Measurements from ENCODE around the gene EIF2S2. TPM values are rescaled to one million over a fixed set of nuclear protein-coding genes. Genes with fewer than 3 reads are reported as not detected.
A peak's percentile ranks its signal among the peaks of the same experiment; 100 is the strongest.
"Not testable (repeated sequence)": the region's sequence is repeated elsewhere in the genome, so short reads cannot be mapped to it uniquely, and the experiment has no call there.

EIF2S2 gene, protein sequence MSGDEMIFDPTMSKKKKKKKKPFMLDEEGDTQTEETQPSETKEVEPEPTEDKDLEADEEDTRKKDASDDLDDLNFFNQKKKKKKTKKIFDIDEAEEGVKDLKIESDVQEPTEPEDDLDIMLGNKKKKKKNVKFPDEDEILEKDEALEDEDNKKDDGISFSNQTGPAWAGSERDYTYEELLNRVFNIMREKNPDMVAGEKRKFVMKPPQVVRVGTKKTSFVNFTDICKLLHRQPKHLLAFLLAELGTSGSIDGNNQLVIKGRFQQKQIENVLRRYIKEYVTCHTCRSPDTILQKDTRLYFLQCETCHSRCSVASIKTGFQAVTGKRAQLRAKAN
- total RNA-seq (58.1 TPM), polyA plus RNA-seq (54.8 TPM)

DNA sequence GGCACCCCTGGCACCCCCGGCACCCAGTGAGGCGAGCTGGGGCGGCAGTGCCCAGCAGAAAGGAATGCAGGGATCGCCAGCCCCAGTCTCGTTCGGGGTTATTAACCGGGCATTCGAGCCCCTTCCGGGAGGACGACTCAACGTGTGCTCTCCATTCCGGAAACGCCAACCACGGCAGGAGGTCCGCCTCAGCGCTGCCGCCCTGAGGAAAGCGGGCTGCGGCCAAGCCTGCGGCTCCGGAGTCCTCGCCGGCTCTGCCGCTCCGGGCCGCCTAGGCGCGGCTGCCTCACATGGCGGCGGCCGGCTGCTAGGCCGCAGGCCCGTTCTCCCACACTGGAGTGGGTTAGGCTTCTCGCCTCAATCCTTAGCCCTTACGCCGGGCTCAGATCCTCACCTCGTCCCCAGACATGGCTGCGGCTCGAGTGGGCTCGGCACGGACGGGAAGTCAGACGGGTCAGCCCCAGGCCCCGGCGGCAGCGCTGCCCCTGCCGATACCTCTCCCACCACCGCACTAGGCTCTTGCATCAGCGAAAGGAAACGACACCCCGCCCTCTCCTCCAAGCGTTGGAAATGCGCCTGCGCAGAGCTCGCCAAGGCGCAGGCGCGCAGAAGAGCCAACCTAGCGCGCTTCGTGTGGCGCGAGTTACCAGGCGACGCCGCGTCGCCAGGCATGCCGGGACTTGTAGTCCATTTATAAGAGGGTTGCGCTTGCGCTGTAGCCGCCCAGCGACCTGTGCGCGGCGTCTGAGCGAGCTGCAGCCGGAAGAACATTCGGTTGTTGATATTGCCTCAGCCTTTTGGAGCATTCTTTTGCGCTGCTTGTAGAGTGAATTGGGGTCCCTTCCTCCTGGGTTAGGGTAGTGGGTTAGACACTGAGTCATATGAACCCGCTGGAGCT, at the start of gene EIF2S2:
TSS of gene EIF2S2 (minus strand) at position 542 of the 898 bp plus-strand sequence. CDS start at position 409, 133 bp downstream.
- peak within 1 kb of the TSS; percentile 91 for H3K27ac ChIP-seq (ENCODE audit: low read depth)
- H3K4me1 ChIP-seq (ENCODE audit: insufficient read depth) = peaks cover 2% of the 10 kb centered on the region
- WGBS = under 1% methylated on average over 81 of the region's 81 CpGs
- DNase-seq (ENCODE audit: extremely low spot score) = peak; percentile 92
- H3K4me3 ChIP-seq (ENCODE audit: low read depth, low read length) = peak within 1 kb of the TSS; percentile 87
- H3K36me3 ChIP-seq (ENCODE audit: insufficient read depth) = no peaks in the 10 kb centered on the region

DNA sequence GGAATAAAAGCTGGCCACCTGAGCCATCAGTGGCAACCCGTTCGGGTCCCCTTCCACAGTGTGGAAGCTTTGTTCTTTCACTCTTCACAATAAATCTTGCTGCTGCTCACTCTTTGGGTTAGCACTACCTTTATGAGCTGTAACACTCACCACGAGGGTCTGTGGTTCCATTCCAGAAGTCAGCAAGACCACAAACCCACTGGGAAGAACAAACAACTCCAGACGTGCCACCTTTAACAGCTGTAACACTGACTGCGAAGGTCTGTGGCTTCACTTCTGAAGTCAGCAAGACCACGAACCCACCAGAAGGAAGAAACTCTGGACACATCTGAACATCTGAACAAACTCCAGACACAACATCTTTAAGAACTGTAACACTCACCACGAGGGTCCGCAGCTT, 45.7 kb upstream of the EIF2S2 start:
- H3K4me3 ChIP-seq (ENCODE audit: low read depth, low read length); H3K27ac ChIP-seq (ENCODE audit: low read depth); H3K4me1 ChIP-seq (ENCODE audit: insufficient read depth); DNase-seq (ENCODE audit: extremely low spot score); H3K36me3 ChIP-seq (ENCODE audit: insufficient read depth): not testable (repeated sequence)
- 84% methylated on average over 8 of the region's 8 CpGs for WGBS

DNA sequence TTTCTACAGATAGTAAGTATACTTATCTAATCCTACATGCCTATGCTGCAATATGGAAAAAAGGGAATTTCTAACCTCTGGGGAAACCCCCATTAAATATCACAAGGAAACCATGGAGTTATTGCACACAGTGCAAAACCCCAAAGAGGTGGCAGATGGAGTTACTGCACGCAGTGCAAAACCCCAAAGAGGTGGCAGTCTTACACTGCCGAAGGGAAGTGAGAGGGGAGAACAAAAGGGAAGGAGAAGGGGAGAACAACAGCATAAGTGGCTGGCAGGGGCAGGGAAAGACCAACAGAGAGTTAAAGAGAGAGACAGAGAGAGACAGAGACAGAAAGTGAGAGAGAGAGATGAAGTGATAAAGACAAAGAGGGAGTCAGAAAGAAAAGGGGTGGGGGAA, 43.8 kb upstream of the EIF2S2 start:
- WGBS = 75% methylated on average over 2 of the region's 2 CpGs
- DNase-seq (ENCODE audit: extremely low spot score) = no peak
- no peaks in the 10 kb centered on the region for H3K36me3 ChIP-seq (ENCODE audit: insufficient read depth)
- no peak overlapping the region for H3K27ac ChIP-seq (ENCODE audit: low read depth)
- H3K4me1 ChIP-seq (ENCODE audit: insufficient read depth) = no peaks in the 10 kb centered on the region
- no peak overlapping the region for H3K4me3 ChIP-seq (ENCODE audit: low read depth, low read length)

DNA sequence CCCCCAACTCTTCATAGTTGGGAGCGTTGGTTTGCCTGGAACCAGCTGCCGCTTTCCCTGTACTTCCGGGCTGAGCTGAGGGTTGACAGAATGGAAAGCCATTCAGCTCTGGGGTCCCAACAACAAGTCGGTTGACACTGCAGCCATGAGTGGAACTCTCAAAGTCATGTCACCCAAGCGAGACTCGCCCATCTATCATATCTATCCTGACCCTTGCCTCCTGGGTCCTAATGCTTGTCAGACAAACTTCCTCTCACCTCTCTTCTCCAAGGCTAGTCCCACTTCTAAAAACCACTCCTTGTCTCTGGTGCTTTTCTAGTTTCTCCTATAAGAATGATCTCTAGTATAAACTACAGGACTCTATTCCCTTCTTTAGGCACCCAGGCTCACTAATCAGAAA, 41.1 kb upstream of the EIF2S2 start:
- not testable (repeated sequence) for H3K27ac ChIP-seq (ENCODE audit: low read depth); H3K4me3 ChIP-seq (ENCODE audit: low read depth, low read length); H3K4me1 ChIP-seq (ENCODE audit: insufficient read depth); DNase-seq (ENCODE audit: extremely low spot score); H3K36me3 ChIP-seq (ENCODE audit: insufficient read depth)
- WGBS = 93% methylated on average over 6 of the region's 6 CpGs

DNA sequence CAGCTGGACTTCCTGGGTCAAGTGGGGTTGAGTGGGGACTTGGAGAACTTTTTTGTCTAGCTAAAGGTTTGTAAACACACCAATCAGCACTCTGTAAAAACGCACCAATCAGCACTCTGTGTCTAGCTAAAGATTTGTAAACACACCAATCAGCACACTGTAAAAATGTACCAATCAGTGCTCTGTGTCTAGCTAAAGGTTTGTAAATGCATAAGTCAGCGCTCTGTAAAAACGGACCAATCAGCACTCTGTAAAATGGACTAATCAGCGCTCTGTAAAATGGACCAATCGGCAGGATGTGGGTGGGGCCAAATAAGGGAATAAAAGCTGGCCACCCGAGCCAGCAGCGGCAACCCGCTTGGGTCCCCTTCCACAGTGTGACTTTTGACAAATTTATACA, 40.0 kb upstream of the EIF2S2 start:
- not testable (repeated sequence) for H3K36me3 ChIP-seq (ENCODE audit: insufficient read depth); DNase-seq (ENCODE audit: extremely low spot score); H3K27ac ChIP-seq (ENCODE audit: low read depth); H3K4me1 ChIP-seq (ENCODE audit: insufficient read depth); H3K4me3 ChIP-seq (ENCODE audit: low read depth, low read length)
- 94% methylated on average over 8 of the region's 8 CpGs for WGBS

DNA sequence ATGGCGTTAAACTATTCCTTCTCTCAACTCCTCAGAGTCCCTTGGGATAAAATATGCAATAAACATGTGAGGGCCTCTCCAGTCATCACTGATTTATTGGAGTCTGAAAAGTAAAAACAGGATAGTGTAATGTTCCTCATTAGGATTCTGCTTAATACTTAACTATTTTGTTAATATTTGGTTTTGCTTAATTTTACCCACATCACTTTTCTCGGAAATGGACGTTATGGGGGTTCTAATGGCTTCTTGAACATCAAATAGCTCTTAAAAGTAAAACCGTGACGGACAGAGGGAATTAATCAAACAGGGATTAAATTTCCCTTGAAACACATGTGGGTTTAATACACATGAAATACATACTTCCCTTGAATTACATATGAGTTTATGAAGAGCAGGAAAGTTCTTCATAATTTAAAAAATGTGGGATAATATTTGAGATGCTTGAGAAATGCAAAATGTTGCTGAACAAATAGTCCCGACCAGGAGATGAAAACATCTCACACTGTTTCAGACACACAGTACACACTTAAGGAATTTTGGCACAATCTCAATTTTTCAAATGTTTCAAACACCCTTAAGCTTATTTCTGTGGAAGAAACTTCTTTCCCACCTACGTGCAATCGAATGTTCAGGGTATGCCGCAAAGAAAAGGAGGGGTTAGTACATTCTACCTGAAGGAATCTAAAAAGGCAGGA, 38.4 kb upstream of the EIF2S2 start:
- Histone ChIP-seq H3K4me1 (ENCODE audit: insufficient read depth) (no peaks in the 10 kb centered on the region), H3K36me3 (ENCODE audit: insufficient read depth) (no peaks in the 10 kb centered on the region), H3K27ac (ENCODE audit: low read depth) (no peak overlapping the region), H3K4me3 (ENCODE audit: low read depth, low read length) (no peak overlapping the region)
- 63% methylated on average over 9 of the region's 9 CpGs for WGBS
- no peak for DNase-seq (ENCODE audit: extremely low spot score)

DNA sequence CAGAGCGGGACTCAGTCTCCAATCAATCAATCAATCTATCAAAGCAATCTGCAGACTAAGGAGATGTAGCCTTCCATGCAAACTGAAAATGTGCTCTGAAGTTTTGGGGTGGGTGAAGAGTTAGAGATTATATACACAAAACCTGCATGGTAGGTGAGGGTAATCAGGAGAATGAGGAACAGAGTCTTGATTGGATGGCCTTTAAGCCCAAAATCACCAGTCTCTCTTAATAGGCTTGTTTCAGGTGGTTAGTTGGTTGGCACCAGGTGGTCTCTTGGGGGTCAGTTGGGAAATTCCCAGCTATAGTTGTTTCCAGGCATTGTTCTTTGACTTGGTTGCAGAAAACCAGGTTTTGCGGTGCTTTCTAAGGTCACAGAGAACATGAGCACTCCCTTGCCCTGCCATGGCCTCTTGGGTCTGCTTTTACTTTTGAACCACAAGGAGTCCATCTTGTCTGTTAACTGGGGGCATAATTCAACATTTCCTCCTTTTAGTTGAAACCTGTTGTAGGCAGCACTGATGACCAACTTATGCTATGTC, 33.3 kb upstream of the EIF2S2 start:
- Histone ChIP-seq H3K36me3 (ENCODE audit: insufficient read depth) (no peaks in the 10 kb centered on the region), H3K27ac (ENCODE audit: low read depth) (no peak overlapping the region), H3K4me1 (ENCODE audit: insufficient read depth) (no peaks in the 10 kb centered on the region), H3K4me3 (ENCODE audit: low read depth, low read length) (no peak overlapping the region)
- DNase-seq (ENCODE audit: extremely low spot score) = no peak
- WGBS = 92% methylated on average over 2 of the region's 2 CpGs

DNA sequence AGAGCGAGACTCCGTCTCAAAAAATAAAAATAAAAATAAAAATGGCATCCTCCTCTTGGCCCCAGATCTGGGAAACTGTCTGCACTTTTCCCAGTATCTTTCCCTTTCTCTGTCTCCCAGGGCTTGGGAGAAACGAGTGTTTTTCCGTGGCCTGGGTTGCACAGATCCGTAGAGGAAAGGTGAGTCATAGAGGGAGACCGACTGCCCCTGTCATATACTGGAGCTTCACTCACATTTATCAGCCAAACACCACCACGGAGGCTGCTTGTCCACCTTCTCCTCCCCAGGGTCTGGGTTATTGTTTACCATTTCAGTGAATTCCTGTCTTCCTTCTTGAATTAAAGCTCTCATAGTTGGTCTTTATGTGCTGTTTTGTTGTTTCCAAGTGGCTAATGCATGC, 31.9 kb upstream of the EIF2S2 start:
- no peak for DNase-seq (ENCODE audit: extremely low spot score)
- Histone ChIP-seq H3K4me3 (ENCODE audit: low read depth, low read length) (no peak overlapping the region), H3K36me3 (ENCODE audit: insufficient read depth) (no peaks in the 10 kb centered on the region), H3K4me1 (ENCODE audit: insufficient read depth) (no peaks in the 10 kb centered on the region), H3K27ac (ENCODE audit: low read depth) (no peak overlapping the region)
- 57% methylated on average over 7 of the region's 7 CpGs for WGBS

DNA sequence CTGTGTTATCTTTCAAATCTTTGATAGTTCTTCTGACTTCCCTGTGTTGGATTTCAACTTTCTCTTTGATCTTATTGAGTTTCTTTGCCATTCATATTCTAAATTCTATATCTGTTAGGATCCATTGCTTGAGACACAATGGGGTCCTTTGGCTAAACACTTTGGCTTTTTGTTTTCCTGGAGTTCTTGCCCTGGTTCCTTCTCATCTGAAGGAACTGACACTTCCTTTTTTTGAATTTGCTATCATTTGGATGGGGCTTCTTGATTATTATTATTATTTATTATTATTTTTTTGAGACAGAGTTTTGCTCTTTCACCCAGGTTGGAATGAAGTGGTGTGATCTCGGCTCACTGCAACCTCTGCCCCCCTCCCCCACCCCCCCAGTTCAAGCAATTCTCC, 30.1 kb upstream of the EIF2S2 start:
- no peaks in the 10 kb centered on the region for H3K4me1 ChIP-seq (ENCODE audit: insufficient read depth)
- no peak overlapping the region for H3K4me3 ChIP-seq (ENCODE audit: low read depth, low read length)
- no peaks in the 10 kb centered on the region for H3K36me3 ChIP-seq (ENCODE audit: insufficient read depth)
- WGBS = 88% methylated on average over 1 of the region's 1 CpG
- no peak overlapping the region for H3K27ac ChIP-seq (ENCODE audit: low read depth)
- DNase-seq (ENCODE audit: extremely low spot score) = no peak

DNA sequence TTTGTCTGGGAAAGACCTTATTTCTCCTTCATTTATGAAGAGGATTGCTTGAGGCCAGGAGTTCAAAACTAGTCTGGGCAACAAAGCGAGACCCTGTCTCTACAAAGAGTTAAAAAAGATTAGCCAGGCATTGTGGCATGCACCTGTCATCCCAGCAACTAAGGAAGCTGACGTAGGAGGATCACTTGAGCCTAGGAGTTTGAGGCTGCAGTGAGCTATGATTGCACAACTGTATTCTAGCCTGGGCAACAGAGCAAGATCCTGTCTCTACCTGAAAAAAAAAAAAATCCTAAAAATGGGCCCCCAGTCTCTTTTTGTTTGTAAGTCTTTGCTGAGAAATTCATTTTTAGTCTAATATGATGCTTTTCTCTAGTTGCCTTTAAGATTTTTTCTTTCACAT, 29.2 kb upstream of the EIF2S2 start:
- 69% methylated on average over 2 of the region's 2 CpGs for WGBS
- Histone ChIP-seq H3K36me3 (ENCODE audit: insufficient read depth) (no peaks in the 10 kb centered on the region), H3K4me1 (ENCODE audit: insufficient read depth) (no peaks in the 10 kb centered on the region), H3K4me3 (ENCODE audit: low read depth, low read length) (no peak overlapping the region), H3K27ac (ENCODE audit: low read depth) (no peak overlapping the region)
- no peak for DNase-seq (ENCODE audit: extremely low spot score)

DNA sequence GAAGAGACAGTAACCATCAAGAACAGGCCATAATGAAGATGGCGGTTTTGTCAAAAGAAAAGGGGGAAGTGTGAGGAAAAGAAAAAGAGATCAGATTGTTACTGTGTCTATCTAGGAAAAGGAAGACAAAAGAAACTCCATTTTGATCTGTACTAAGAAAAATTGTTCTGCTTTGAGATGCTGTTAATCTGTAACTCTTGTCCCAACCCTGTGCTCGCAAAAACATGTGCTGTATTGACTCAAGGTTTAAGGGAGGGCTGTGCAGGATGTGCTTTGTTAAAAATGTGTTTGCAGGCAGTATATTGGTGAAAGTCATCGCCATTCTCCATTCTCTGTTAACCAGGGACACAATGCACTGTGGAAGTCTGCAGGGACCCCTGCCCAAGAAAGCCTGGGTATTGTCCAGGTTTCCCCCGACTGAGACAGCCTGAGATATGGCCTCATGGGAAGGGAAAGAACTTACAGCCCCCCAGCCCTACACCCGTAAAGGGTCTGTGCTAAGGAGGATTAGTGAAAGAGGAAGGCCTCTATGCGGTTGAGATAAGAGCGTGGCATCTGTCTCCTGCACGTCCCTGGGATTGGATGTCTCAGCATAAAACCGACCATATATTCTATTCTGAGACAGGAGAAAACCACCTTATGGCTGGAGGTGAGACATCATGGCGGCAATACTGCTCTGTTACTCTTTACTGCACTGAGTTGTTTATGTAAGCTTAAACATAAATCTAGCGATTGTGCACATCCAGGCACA, 23.7 kb upstream of the EIF2S2 start:
- H3K4me3 ChIP-seq (ENCODE audit: low read depth, low read length); H3K36me3 ChIP-seq (ENCODE audit: insufficient read depth); DNase-seq (ENCODE audit: extremely low spot score); H3K4me1 ChIP-seq (ENCODE audit: insufficient read depth); H3K27ac ChIP-seq (ENCODE audit: low read depth): not testable (repeated sequence)
- WGBS = 71% methylated on average over 11 of the region's 11 CpGs

DNA sequence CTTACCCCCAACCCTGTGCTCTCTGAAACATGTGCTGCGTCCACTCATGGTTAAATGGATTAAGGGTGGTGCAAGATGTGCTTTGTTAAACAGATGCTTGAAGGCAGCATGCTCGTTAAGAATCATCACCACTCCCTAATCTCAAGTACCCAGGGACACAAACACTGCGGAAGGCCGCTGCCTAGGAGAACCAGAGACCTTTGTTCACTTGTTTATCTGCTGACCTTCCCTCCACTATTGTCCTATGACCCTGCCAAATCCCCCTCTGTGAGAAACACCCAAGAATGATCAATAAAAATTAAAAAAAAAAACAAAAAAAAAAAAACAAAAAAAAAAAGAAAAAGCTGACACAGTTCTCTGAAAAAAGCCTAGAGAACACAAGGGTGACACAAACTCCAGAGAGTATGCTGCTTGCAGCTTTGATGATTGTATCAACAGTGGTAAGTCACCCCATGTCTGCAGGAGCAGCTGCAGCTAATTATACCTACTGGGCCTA, 21.4 kb upstream of the EIF2S2 start:
- H3K36me3 ChIP-seq (ENCODE audit: insufficient read depth) = not testable (repeated sequence)
- 75% methylated on average over 4 of the region's 4 CpGs for WGBS

DNA sequence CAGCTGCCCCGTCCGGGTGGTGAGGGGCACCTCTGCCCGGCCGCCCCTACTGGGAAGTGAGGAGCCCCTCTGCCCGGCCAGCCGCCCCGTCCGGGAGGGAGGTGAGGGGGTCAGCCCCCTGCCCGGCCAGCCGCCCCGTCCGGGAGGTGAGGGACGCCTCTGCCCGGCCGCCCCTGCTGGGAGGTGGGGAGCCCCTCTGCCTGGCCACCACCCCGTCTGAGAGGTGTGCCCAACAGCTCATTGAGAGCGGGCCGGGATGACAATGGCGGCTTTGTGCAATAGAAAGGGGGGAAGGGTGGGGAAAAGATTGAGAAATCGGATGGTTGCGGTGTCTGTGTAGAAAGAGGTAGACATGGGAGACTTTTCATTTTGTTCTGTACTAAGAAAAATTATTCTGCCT, 20.9 kb upstream of the EIF2S2 start:
- not testable (repeated sequence) for H3K27ac ChIP-seq (ENCODE audit: low read depth); H3K4me1 ChIP-seq (ENCODE audit: insufficient read depth); H3K4me3 ChIP-seq (ENCODE audit: low read depth, low read length); H3K36me3 ChIP-seq (ENCODE audit: insufficient read depth); DNase-seq (ENCODE audit: extremely low spot score)
- 90% methylated on average over 17 of the region's 21 CpGs for WGBS

More for the DNA sequence above, 21.4 kb upstream of the EIF2S2 start:
- H3K4me3 ChIP-seq (ENCODE audit: low read depth, low read length); DNase-seq (ENCODE audit: extremely low spot score); H3K4me1 ChIP-seq (ENCODE audit: insufficient read depth); H3K27ac ChIP-seq (ENCODE audit: low read depth): not testable (repeated sequence)
